Activated effector memory CD4-positive, alpha-beta T cell treated with anti-CD3 and anti-CD28 coated beads, Interleukin-2, amount 50 U/mL, for 16 hours (primary cell): ENCODE data around the gene KRTDAP.
A peak's percentile ranks its signal among the peaks of the same experiment; 100 is the strongest.
"Not testable (repeated sequence)": the region's sequence is repeated elsewhere in the genome, so short reads cannot be mapped to it uniquely, and the experiment has no call there.

Source experiments
- DNase-seq: peaks from one replicate; pipeline ENCODE4 v3.0.0-alpha.2; 2020

KRTDAP gene

DNA sequence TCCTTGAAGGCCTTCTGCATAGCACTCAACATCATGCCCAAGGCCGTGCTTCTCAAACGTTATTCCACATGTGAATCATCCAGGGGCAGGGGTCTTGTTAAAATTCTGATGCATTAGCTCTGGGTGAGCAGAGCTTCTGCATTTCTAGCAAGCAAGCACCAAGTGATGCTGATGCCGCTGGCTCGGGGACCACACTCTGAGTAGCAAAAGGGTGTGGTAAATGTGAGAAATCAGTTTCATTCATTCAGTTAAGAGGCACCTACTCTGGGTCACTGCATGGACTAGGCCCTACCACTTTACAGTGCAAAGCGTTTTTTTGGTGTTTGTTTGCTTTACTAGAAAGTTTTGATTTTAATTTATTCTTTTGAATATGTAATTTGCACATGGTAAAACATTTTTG lies 7.2 kb downstream of the KRTDAP start:
- peak; percentile 43 for DNase-seq

DNA sequence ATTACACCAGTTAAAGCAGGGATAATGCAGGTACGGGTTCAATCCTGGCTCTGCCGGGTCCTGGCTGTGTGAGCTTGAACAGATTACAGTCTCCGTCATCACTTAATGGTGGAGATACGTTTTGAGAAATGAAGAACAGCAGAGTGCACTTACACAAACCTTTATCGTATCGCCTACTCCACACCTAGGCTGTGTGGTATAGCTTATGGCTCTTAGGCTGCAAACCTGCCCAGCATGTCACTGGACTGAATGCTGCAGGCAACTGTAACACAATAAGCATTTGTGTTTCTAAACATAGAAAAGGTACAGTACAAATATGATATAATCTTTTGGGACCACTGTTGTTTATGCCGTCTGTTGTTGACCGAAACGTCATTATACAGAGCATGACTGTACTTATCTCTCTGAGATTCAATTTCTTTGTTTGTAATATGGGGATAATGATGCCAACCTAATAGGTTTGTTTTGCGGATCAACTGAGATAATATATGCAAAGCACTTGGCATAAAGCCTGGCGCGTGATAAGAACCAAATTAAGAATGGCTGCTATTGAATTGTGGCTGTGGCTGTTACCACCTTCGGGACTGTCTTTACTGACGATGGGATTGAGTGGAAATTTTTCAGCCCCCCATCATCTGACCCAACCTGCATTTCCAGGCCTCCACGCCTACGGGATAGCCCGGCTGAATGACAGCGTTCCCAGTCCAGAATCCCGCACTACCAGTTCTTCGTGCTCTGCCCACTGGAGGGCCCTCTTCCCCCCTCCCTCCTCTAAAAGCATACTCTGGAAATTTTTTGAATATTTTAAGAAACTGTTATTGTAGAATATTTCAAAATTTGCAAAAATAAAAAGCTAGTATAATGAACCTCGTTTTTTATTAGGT lies 11.2 kb downstream of the KRTDAP start:
- peak; percentile 33 for DNase-seq

DNA sequence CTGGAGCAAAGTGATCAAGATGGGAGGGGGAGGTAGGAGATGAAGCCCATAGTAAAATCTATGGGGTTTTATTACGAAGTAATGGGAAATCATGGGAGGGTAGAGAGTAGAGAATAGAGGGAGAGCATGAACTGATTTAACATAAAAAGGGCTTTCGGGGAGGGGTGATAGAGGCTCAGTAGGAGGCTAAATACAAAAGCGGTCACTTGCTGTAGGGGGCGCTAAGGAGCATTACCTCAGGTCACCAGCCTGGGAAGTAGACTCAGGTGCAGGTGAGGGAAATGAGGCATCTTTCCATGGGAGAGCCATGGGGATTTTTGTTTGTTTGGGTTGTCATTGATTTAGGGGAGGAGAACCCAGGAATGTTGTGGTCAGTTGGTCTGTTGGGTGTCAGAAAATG lies 14.1 kb downstream of the KRTDAP start:
- DNase-seq, result no peak

DNA sequence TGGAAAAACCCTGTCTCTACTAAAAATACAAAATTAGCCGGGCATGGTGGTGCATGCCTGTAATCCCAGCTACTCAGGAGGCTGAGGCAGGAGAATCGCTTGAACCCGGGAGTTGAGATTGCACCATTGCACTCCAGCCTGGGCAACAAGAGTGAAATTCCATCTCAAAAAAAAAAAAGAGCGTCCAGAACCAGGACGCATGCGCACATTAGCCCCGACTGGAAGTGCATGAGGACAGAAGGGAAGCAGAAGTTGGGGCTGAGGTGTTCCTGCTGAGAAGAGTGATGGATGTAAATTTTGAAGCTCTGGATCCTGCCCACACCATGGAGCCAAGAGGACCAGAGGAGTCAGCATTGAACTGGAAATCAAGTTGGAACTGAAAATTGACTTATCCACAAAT lies 15.7 kb downstream of the KRTDAP start:
- peak; percentile 14 for DNase-seq

DNA sequence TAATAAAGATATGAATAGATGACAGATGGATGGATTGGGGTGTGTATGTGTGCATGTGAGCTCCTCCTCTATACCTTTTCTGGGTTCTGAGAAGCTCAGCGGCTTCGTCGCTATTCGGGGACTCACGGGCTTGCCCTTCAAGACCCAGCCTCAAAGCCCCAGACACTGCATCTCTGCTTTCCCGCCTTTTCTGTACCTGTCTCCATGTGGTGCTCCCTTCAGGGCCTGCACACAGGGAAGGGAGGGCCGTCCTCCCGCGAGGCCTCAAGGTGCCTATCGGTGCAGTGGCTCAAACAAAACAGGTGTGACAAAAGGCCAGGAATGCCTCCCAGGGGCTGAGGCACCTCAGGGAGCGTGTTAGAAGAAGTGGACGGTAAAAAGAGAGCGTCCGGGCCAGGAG lies 16.2 kb downstream of the KRTDAP start:
- no peak for DNase-seq

DNA sequence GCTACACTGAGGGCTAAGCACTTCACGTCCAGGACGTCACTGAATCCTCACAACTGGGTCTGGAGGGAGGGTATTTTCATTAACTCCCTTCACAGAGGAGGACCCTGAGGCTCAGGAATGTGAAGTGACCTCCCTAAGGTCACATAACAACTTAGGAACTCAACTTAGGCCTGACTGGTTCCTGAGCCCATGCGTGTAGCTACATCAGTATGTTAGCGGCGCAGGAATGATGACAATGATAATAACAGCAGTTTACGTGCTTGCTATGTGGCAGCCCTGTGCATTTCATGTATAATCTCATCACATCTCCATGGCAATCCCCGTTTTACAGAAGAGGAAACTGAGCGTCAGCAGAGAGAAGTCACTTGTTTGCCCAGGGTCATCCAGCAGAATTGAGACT lies 18.3 kb downstream of the KRTDAP start:
- DNase-seq, result peak; percentile 21

DNA sequence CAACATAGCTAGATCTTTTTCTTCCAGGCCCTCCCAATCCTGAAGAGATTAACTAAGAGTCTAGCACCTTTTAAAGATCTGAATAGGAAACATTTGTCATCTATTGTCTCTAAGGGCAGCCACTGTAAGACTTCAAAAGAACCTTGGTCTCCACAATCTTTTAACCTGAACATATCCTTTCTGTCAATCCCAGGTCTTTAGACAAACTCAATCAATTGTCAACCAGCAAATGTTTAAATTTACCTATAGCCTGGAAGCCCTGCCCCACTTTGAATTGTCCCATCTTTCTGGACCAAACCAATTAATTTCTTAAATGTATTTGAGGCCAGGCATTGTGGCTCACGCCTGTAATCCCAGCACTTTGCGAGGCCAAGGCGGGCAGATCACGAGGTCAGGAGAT lies 19.2 kb downstream of the KRTDAP start:
- DNase-seq, result not testable (repeated sequence)

DNA sequence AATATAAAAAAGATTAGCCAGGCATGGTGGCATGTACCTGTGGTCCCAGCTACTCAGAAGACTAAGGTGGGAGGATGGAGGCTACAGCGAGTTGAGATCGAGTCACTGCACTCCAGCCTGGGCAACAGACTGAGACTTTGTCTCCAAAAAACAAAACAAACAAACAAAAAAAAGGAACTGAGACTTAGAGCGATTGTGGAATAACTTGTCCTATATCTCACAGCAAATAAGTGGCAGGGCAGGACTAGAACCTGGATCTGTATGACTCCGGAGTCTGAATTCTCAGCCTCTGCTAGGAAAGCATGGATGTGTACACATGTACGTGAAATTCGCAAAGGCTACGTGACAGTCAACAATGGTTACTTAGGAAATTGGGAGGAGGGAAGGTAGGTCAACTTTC lies 20.1 kb downstream of the KRTDAP start:
- DNase-seq, result no peak

DNA sequence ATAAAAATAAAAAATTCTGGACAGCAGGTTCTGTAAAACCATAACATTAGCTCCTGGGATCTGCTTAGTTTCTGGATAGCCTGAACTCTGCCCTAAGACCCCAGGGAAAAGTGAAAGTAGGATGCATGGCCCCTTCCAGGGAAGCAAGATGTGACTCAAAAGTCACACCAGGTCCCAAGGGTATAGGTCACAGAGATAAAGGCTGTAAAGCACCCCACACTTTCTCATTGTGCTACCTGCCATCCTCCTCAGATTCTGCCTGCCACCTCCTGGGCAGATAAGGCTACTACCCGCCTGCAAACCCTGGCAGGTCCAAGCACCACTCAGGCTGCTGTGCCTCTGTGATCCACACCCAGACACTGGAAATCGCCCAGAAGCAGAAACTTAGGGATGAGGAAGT lies 21.6 kb downstream of the KRTDAP start:
- peak; percentile 86 for DNase-seq

DNA sequence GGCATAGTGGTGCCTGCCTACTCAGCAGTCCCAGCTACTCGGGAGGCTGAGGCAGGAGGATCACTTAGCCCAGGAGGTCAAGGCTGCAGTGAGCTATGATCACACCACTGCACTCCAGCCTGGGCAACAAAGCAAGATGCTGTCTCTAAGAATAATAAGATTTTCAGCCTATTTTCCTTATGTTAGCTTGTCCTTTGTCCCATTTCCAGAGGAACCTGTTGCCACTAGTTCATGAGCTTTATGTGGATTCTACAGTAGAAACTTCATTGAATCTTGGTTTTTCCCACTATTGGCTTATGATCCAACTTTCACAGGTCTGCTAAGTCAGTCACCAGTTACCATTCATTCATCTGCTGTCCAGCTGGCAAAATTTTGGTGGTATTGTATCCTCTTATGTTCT lies 24.0 kb downstream of the KRTDAP start:
- no peak for DNase-seq

DNA sequence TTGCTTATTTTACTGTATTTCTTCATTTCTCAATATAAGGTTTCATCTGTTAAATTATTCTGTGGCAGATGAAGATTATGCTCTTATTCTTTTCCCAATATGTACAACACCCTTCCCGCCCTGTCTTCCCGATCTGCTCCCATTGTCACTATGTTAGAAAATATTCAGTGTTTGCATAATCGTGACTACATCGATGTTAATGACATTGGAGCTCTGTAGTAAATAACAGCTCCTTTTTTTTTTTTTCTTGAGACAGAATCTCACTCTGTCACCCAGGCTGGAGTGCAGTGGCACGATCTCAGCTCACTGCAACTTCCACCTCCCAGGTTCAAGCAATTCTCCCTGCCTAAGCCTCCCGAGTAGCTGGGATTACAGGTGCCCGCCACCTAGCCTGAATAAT lies 27.3 kb downstream of the KRTDAP start:
- DNase-seq, result not testable (repeated sequence)

DNA sequence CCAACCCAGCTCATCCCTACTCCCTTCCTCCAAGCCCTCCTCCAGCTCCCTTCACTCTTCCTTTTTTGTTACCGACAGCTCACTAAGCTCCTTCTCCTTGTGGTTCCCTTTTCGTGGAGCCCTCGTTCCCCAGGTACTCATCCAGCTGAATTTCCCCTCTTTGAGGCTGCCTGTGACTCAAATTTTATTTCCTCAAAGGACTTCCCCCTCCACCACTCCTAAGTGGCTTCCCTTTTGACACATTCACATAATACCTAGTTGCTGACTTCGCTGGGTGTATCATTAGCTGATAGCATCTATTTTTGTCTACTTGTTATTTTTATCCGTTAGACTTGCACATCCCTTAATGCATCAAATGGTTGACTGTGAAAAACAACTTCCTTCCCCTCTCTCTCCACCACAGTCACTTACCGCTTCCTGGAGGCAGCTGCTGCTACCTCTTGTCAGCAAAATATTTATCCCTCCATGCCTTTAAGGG lies 27.7 kb downstream of the KRTDAP start:
- DNase-seq, result peak; percentile 77

DNA sequence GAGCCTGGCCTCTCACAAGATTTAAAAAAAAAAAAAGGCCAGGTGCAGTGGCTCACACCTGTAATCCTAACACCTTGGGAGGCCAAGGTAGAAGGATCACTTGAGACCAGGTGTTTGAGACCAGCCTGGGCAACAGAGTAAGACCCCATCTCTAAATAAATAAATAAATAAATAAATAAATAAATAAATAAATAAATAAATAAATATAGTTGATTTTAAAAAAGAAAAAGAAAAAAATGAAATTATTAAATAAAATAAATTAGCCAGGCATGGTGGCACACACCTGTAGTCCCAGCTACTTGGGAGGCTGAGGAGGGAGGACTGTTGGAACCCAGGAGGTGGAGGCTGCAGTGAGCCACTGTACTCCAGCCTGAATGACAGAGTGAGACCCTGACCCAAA lies 28.5 kb downstream of the KRTDAP start:
- peak; percentile 33 for DNase-seq

DNA sequence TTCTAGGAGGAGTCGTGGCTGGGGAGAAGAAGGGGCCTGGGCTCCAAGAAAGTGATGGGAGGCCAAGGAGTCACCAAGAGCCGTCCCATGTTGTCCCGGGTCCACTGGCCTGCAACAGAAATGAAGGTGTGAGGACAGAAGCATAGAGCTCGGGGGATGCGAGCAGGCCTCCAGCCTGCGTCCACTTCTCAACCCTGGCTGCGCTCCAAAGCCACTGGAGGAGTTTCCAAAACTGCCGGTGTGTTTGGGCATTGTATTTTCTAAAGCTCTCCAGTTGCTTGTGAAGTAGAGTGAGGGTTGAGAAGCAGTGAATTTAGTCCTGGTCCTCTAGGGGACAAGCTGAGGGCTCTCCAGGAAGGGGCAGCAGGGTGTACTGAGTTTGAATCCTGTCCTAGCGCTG lies 29.2 kb downstream of the KRTDAP start:
- DNase-seq, result peak; percentile 48

DNA sequence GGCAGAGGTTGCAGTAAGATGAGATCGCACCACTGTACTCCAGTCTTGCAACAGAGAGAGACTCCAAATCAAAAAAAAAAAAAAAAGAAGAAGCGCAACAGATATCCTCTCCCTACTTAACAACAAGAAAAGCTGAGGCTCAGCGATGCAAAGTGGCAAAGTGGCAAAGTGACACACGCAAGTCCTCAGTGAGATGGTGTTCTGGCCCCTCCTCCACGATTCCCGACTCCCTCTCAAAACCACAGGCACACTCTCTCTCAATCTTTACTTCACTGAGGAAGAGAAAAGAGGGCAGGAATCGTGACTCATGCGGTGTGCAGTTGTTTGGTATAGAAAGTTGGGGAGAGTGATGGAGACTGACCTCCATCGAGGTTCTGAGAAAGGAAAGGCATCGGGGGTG lies 29.7 kb downstream of the KRTDAP start:
- peak; percentile 45 for DNase-seq

DNA sequence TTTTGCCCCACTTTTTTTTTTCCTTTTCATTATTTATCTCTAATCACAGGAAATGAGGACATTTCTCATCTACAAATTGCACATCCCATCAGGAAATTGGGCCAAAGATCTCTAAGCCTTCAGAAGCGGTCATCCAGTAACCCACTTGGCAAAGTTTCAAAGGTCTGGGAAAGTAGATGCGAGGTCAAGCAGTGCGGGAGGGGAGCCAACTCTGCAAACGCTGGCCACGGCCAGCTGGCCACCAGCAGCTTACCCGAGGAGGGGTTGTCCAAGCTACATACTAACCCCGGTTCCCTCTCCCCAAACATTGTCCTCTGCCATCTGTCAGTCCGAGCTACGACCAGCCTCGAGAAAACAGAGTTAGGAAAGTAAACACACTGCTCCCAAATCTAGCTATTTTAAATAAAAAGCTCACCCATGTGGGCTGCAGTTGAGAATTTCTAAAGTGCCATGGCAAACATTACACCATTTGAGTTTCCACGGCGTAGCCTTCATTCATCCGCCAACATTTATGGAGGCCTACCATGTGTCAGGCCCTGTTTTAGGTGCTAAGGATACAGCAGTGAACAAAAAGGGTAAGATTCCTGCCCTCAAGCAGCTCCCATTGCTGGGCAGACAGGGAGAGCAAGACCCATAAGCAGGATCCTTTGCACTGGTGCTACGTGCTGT lies 30.7 kb downstream of the KRTDAP start:
- DNase-seq, result no peak

DNA sequence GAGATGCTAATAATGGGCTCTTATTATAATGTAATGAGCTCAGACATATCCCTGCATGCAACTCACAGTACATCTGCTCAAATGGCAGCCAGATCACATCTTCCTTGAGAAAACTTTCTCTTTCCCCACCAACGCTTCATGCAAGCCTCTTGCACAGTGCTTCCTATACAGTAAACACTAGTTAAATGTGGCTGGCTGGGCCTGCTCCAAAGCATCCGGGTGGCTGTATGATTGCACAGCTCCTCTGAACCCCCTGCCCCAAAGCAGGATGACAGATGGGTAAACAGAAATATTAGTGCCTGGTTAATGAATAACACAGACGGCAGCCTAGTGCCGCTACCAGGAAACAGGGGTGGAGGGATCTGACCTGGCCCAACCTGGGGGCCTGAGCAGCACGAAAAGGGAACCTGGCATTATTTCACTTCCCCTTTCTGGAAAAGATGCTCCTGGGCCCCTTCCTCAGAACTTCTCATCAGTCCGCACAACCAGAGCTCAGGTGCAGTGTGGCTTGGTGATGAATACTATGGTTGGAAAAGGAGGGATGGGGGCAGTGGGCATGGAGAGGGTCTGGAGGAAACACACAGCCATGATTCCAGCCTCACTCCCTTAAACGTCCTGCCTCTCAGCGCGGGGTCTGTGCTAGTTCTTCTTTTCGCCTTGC lies 31.4 kb downstream of the KRTDAP start:
- DNase-seq, result no peak

DNA sequence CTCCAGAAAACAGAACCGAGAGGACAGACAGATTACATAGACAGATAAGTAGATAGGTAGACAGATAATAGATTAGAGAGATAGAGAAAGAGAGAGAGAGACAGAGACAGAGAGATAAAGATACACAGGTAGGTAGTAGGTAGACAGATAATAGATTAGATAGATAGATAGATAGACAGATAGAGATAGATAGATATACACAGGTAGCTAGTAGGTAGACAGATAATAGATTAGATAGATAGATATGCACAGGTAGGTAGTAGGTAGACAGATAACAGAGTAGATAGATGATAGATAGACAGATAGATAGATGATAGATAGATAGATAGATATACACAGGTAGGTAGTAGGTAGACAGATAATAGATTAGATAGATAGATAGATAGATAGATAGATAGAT lies 32.1 kb downstream of the KRTDAP start:
- DNase-seq, result no peak

DNA sequence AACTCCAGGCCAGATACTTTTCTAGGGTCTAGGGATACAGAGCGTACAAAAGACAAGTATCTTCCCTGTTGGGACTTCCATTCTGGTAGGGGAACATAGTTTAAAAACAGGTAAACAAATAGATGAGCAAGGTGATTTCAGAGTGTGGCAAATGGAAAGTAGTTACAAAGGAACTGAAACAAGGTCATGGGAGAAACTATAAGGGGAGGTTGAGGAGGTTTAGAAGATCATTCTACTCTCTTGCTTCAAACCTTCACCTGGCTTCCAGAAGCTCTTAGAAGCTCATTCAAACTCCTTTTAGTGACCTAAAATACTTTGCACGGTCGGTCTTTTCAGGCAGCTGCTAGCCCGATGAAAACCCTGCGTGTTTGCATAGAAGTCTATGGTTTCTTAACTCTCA lies 33.1 kb downstream of the KRTDAP start:
- DNase-seq, result no peak

DNA sequence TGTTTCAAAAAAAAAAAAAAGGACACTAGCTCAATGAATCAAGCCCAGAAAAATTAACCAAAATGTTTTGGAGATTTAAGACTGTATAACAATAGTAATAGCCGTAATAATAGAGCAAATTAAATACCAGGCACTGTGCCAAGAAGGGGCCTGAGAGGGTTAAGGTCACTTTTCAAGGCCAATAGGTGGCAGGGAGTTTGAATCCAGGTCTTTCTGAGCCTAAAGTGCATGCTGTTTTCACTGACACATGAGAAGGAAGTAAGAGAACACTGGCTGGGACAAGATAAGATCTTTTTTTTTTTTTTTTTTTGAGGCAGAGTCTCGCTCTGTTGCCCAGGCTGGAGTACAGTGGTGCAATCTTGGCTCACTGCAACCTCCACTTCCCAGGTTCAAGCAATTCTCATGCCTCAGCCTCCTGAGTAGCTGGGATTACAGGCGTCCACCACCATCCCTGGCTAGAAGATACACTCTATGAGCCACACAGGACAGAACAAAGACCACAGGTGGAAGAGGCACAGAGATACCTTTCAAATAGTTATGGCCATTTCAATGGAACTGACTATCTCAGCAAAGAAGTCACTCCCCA lies 34.6 kb downstream of the KRTDAP start:
- no peak for DNase-seq

DNA sequence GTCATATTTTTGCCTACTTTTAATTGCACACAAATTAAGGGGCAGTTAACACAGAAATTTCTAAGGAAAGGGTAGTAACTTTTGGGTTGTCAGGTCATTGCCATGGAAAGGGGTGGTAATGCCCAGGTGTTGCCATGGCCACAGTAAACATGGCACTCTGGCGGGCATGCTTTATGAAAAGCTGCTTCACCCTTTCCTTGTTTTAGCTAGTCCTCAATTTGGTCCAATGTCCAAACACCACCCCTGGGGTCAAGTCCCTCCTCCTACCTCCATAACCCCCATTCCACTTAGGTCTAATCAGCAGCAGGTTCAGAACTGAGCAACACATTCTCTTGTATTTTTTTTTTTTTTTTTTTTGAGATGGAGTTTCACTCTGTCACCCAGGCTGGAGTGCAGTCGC lies 35.6 kb downstream of the KRTDAP start:
- DNase-seq, result no peak

DNA sequence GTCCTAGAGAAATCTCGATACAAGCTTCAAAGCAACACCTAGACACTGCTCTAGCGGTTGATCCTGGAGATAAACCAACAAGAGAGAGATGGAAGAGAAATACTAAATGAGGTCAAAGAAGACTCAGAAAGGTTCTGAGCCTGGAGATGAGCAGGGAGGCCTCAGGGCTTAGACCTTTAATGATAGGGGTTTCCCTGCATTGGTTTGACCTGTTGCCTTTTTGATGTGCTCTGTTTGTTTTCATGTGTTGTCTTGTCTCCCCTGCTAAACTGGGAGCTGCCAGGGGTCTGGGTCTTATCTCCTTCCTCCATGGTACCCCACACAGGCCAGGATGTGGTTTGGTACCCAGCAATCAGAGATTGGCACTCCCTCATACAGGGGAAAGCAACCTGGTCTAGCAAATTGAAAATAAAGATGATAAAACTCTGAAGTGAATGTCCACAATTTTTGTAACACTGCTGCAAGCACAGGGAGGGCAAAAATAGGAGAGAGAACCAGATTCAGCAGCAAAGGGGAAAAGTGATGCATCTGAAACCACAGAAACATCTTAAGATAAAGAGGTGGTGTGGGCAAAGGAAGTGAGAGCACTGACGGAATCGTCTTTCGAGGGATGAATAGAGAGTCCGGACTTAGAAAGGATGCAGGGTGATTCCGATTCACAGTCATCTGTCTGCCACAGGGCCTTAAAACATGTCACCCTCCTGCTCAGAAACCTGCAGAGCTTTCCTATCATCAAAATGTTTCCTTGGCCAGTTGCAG lies 38.7 kb downstream of the KRTDAP start:
- no peak for DNase-seq
